GM21723 (cell line): Measurements from ENCODE around the gene CATSPERZ.
"Not testable (repeated sequence)": the region's sequence is repeated elsewhere in the genome, so short reads cannot be mapped to it uniquely, and the experiment has no call there.

ENCODE experiments used
- ATAC-seq: cut with Tn5 transposase; IDR thresholded peaks from one replicate; pipeline ENCODE4 v1.9.1; 2021; ENCODE audit warnings: mild to moderate bottlenecking, moderate library complexity; ENCODE audit not compliant: unreplicated experiment

Gene CATSPERZ

DNA sequence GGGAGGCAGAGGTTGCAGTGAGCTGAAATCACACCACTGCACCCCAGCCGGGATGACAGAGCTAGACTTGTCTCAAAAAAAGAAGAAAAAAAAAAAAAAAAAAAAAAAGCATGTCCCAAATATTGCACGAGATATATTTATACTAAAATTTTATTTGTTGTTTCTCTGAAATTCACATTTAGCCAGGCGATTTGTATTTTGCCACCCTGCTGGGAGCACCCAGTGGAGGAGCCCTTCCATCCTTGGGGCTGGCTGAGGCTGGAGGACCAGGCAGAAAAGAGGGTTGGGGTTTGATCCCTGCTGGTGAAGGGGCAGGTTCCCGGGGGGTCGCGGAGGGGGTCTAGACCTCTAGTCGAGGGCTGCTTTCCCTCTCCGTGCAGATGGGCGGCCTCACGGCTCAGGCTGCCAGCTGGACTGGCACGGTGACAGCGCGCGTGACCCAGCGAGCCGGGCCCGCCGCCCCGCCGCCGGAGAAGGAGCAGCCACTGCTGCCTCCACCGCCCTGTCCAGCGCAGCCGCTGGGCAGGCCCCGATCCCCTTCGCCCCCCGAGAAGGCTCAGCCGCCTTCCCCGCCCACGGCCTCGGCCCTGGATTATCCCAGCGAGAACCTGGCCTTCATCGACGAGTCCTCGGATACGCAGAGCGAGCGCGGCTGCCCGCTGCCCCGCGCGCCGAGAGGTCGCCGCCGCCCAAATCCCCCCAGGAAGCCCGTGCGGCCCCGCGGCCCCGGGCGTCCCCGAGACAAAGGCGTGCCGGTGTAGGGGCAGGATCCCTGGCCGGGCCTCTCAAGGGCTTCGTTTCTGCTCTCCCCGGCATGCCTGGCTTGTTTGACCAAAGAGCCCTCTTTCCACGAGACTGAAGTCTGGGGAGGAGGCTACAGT lies 952 bp upstream of the CATSPERZ start:
- no peak for ATAC-seq

GRCh38 chr11:64303109-64304031 lies 3.2 kb downstream of the CATSPERZ start:
- ATAC-seq, result no peak

GRCh38 chr11:64304032-64304315 lies 3.8 kb downstream of the CATSPERZ start:
- no peak for ATAC-seq

DNA sequence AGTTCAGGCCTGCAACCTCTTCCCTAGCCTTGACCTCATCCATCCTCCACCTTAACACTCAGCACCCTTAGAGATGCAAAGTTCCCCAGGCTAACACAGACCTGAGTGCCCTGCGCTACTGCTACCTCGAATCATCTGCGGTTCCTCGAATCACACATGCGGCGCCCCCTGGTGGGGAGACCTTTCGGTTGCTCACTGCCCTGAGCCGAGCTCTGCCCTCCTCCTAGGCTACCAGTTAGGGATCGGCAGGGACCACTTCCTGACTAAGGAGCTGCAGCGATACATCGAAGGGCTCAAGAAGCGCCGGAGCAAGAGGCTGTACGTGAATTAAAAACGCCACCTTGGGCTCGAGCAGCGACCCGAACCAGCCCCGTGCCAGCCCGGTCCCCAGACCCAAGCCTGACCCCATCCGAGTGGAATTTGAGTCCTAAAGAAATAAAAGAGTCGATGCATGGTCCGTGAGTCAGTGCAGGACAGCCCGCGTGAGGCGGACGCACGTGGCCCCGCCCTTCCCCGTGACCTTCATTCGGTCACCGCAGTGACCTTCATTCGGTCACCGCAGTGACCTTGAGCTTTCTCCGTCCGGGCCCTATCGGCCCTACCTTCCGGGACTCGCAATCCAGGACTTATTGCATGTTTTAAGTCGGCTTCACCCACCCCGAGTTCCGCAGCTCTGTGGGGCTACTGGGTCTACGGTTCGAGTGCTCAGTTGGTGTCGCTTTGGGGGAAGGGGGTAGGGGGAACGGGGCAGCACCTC lies 4.3 kb downstream of the CATSPERZ start:
- ATAC-seq, result peak; percentile 32

- peak; percentile 69 for ATAC-seq
Observed at GRCh38 chr11:64305075-64305690, 5.0 kb downstream of the CATSPERZ start, which contains the start of gene ESRRA. Gene ESRRA, plus strand, starts transcription at chr11:64305524. Its CDS starts 1,656 bp downstream, at chr11:64307180.

GRCh38 chr11:64305691-64306562 lies 5.8 kb downstream of the CATSPERZ start:
- peak; percentile 40 for ATAC-seq

DNA sequence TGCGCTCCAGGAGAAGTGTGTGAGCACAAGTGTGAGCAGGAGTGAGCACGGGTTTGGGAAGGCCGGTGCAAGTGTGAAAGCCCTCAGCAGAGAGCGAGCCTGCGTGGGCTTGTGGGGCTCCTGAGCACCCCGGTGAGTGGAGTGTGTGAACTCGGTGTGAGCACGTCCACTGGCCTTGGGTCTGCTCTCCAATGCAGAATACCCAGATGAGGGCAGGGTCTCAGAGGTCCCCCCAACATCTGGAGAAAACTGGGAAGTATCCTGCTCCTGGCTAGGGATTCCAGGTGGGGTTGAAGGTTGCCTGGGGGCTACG lies 6.4 kb downstream of the CATSPERZ start:
- no peak for ATAC-seq

- no peak for ATAC-seq
Observed at GRCh38 chr11:64306876-64307622, 6.9 kb downstream of the CATSPERZ start.

GRCh38 chr11:64307795-64308194 lies 7.6 kb downstream of the CATSPERZ start:
- ATAC-seq, result not testable (repeated sequence)

- ATAC-seq, result no peak
Observed at GRCh38 chr11:64312947-64313346, 12.8 kb downstream of the CATSPERZ start.

DNA sequence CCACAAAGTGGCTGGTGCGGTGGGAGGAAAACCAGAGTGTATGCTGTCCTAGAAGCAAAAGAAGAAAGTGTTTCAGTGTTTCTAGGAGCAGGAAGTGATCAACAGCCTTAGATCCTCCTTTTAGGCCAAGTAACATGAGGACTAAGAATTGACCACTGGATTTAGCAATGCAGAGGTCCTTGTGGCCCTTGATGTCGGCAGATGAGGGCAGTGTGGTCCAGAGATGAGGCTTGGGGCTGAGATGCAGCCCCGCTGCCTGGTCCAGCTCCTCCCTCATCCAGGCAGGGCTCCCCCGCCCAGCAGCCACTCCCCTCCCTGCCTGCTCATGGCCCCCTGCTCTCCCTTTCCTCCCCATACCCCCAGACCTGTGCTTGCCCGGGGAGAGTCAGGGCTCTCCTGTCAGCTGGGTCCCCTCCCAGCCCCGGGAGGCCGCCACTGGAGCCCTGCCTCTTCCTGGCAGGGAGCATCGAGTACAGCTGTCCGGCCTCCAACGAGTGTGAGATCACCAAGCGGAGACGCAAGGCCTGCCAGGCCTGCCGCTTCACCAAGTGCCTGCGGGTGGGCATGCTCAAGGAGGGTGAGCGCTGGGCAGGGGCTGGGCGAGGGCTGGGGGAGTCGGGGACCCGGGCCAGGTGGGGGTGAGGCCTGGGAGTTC lies 13.5 kb downstream of the CATSPERZ start:
- ATAC-seq, result no peak

DNA sequence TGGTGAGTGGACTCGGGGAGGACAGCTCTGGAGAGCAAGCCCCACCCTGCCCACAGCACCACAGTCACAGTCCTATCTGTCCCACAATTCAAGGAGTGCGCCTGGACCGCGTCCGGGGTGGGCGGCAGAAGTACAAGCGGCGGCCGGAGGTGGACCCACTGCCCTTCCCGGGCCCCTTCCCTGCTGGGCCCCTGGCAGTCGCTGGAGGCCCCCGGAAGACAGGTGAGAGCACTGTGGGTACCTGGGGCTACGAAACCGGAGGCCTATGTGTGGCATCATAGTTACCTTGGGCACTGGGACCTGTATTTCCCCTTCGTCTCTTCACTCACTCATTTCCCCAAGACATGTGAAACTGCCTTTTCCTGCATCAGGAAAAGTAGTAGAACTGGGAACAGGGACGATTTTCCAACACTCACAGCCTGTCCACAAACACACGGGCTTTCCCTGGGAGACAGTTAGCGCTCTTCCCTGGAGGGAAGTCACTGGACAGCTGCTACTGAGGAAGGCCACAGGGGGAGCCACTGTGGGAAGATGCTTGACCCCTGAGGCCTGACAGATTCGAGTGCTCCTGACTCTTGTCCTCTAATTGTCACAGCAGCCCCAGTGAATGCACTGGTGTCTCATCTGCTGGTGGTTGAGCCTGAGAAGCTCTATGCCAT lies 14.1 kb downstream of the CATSPERZ start:
- no peak for ATAC-seq

- ATAC-seq, result no peak
Observed at GRCh38 chr11:64314805-64315561, 14.8 kb downstream of the CATSPERZ start.

- not testable (repeated sequence) for ATAC-seq
Observed at GRCh38 chr11:64315667-64316526, 15.7 kb downstream of the CATSPERZ start.

DNA sequence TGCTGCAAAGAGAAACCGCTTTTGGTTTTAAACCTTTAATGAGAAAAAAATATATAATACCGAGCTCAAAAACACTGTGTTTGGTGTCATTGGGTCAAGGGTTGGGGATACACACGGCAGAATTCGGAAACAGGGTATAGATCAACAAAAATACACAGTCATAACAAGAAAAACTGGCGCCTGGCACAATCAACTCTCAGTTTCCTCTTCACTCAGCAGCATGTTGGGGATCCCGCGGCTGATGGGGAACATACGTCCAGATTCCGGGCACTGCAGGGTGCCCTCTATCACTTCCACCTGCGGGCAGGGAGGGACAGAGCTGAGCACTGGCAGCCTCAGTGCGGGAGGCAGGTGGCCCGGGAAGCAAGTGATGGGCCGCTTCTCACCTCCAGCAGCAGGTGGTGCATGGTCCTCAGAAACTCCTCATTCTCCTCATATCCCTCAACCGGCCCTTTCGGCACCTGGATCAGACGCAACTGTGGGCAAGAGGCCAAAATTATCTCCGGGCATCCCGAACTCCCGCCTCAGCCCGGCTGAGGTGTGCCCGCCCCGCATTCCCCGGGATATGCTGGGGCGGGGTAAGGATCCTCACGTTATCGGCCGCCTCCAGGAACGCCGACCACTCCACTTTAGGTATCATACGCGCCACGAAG lies 16.6 kb downstream of the CATSPERZ start:
- ATAC-seq, result peak; percentile 3
